ENCODE data around the gene ARID1A.
"Not testable (repeated sequence)": the region's sequence is repeated elsewhere in the genome, so short reads cannot be mapped to it uniquely, and the experiment has no call there.

ARID1A gene

DNA sequence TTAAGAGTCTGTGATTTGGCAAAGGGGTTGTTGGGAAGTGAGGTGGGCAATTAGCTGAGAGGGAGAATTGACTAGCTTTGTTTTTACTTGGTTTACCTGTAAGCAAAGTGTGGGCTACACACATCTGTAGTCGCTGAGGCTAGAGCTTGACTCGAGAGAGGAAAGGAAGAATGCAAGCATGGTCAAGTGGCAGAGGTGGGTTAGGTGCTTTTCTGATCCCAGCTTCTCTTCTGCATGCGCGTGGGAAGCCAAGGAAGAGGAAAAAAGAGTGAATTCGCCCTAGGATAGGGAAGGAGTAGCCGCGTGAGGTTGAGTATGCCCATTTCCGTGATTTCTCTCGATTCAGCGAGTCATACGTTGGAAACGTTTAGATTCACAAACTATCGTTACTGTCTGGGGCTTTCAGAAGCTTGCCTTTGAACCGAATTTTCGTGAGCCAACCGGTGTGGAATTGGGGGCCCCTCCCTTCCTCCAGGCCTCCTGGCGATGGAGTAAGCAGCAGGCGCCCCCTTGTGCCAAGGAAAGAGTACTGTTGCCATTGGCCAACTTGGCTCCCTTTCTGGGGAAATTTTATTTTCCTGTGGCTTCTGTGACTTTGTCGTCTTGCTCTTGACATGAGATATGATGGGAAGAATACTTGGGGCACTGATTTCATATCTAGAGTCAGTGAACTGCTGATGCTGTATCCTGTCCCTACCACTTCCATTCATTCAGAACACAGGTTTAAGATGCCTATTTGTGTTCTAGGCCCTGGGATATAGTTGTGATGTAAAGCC is 93.2 kb downstream of the ARID1A start:
- peak; percentile 18 to 87 for DNase-seq

- no peak for DNase-seq
Measured at GRCh38 chr1:26789612-26789865, 93.7 kb downstream of the ARID1A start.

DNA sequence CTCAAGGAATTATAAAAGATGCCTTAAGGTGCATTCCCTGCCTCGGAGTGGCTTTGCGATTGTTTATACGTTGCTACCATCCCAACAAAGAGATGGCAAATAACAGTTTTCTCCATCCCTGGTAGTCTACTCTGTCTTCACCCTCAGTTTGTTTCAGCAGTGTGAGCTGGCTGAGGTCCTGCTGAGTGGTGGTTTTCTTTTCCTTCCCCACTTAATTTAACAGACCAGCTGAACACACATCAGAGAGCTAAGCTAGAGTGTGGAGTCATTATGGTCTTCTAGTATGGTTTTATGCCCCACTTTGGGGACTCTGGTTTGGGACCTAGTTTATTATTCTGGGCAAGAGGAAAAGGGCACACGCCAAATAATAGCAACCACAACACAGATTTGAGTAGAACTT is 94.1 kb downstream of the ARID1A start:
- no peak for DNase-seq

- no peak for DNase-seq
Measured at GRCh38 chr1:26790551-26790953, 94.7 kb downstream of the ARID1A start.

DNA sequence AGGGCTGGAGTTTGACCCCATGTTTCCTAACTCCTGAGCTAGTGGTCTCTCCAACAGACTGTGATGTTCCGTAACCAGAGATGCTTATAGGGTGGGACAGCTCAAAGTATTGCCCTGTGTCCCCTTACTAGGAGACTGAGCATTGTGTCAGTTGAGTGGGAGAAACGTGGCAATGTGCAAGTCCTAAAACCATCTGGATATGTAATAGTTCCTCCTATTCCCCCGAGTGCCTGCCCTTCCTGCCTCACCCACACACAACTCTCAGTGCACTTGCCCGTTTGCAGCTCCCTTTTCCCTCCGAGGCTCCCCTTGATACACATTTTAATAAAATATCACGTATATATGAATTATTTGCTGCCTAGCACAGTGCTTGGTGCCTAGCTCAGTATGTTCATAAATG is 95.3 kb downstream of the ARID1A start:
- no peak for DNase-seq

GRCh38 chr1:26791626-26792025 is 95.8 kb downstream of the ARID1A start:
- DNase-seq = no peak

DNA sequence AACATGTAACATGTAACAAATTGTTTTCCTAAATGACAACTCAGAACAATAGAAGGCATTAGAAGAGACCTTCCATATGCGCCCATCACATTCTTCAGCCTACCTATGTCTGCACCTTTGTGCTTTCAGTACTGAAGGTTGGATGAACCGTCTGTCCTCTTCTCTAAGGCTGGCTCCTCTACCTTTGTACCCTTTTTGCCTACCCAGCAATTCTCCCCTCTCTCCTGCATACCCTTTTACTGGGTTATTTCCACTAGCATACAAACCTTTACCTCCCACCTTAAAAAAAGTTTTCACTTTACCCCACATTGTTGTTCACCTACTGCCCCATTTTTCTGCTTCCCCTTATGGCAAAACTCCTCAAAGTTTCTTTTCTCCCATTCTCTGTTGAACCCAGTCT is 97.1 kb downstream of the ARID1A start:
- no peak for DNase-seq

DNA sequence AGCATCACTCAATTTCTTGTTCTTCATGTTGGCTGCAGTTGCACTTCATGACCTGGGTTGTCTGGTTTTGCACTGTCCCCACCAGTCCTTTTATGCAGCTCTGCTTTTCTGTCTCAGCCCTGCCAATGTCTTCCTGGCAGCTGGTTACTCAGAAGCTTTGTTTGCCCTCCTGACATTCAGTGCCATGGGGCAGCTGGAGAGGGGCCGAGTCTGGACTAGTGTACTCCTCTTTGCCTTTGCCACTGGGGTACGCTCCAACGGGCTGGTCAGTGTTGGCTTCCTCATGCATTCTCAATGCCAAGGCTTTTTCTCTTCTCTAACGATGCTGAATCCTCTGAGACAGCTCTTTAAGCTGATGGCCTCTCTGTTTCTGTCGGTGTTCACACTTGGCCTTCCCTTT is 98.6 kb downstream of the ARID1A start:
- no peak for DNase-seq

DNA sequence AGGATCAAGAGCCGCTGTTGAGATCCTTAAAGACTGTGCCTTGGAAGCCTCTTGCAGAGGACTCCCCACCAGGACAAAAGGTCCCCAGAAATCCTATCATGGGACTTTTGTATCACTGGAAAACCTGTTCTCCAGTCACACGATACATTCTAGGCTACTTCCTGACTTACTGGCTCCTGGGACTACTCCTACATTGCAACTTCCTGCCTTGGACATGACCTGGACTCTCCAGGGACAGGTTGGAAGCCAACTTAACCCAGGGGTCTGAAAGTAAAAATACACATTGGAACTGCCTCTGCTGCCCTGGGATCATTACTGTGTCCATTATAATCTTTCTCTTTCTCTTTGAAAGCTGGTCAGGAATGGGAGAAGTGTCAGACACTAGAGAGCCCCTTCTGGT is 101.8 kb downstream of the ARID1A start:
- DNase-seq = no peak

- peak; percentile 72 to 95 for DNase-seq
Measured at GRCh38 chr1:26799479-26800142, 103.8 kb downstream of the ARID1A start.

- DNase-seq = not testable (repeated sequence)
Measured at GRCh38 chr1:26803932-26804331, 108.1 kb downstream of the ARID1A start.

DNA sequence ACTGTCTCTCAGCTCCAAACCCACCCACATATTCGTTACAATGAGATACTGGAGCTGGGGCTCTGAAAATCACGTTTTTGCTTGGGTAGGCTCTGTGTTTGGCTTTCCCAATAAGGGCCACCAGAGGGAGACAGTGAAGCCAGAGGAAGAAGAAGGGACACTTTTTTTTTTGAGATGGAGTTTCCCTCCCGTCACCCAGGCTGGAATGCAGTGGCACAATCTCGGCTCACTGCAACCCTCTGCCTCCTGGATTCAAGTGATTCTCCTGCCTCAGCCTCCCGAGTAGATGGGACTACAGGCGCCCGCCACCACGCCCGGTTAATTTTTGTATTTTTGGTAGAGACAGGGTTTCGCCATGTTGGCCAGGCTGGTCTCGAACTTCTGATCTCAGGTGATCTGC is 114.3 kb downstream of the ARID1A start:
- peak in 1 of 2 experiments; percentile 10 for DNase-seq

- DNase-seq = no peak
Measured at GRCh38 chr1:26811057-26811456, 115.2 kb downstream of the ARID1A start.

DNA sequence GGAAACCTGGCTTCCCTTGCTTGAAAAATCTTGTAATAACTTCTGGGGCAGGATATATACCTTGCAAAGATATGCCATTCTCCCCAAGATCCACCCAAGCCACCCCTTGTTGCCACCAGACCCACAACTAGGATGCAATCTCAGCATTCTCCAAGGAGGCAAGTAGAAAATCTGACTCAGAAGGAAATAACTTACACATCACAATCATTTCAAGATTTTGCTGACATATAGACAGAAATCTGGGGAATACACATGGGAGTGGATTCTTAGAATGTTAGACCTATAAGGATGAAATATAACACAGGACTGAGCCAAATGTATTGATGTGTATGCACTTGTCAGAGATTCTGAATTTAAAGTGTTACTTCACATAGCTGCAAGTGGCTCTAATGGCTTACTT is 115.9 kb downstream of the ARID1A start:
- no peak for DNase-seq

- no peak for DNase-seq
Measured at GRCh38 chr1:26814377-26814776, 118.6 kb downstream of the ARID1A start.

- no peak for DNase-seq
Measured at GRCh38 chr1:26814893-26815292, 119.1 kb downstream of the ARID1A start.

DNA sequence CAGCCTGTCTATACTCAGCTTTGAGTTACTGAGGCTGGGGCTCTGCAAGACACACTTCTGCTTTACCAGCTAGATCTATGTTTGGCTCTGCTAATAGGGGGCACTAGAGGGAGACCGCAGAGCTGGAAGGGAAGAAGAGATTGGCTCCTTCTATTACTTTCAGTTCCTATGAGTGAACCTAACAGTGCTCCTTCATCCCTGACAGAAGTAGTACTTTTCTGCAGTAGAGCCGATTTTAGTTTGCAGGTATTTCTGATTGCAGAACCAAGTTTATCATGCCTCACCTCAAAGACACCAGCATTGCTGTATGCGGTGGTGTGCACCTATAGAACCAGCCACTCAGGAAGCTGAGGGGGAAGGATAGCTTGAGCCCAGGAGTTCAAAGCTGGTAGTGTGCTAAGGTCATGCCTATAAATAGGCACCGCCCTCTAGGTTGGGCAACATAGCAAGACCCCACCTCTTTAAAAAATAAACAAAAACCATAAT is 125.0 kb downstream of the ARID1A start:
- no peak for DNase-seq

GRCh38 chr1:26822737-26823395 is 127.1 kb downstream of the ARID1A start:
- DNase-seq = no peak

GRCh38 chr1:26824731-26825130 is 128.9 kb downstream of the ARID1A start:
- no peak for DNase-seq

GRCh38 chr1:26826261-26827105 is 130.7 kb downstream of the ARID1A start, which contains the start of gene ZDHHC18:
TSS of gene ZDHHC18 (plus strand) at chr1:26826688. CDS start at chr1:26826805, 117 bp downstream.
- DNase-seq = no peak

DNA sequence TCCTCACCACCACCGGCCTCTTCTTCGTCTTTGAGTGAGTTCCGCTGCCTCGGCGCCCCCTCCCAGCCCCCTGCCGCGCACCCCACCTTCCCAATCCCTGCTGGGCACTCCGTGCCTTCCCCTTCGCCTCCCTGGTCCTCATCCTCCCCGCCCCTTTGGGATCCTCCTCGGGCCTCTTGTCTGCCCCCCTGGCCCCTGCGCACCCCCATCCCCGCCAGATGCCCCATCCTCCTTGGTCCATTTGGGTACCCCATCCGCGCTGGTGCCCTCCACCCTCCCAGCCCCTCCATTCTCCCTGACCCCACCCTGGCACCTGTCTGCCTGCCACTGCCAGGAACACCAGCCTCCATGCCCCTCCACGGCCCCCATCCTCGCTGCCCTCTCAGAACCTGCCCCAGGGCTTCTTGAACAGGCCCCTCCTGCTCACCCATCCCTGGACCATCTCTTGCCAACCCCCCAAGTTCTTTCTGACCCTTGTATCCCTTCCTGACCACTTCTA is 131.3 kb downstream of the ARID1A start:
- no peak for DNase-seq

GRCh38 chr1:26827663-26828062 is 131.8 kb downstream of the ARID1A start:
- no peak for DNase-seq

All from cerebellar nuclear complex (tissue), 1 donor.